ENCODE data around the gene UTS2. TPM values are rescaled to one million over a fixed set of nuclear protein-coding genes. Genes with fewer than 3 reads are reported as not detected.

The UTS2 gene, protein sequence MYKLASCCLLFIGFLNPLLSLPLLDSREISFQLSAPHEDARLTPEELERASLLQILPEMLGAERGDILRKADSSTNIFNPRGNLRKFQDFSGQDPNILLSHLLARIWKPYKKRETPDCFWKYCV
- total RNA-seq (under 1 TPM in 1 of 2 experiments, not detected in 1; 0.61 TPM), polyA plus RNA-seq (1 to 10 TPM in 1 of 2 donors, under 1 TPM in 1; 0.33 to 1.1 TPM)

DNA sequence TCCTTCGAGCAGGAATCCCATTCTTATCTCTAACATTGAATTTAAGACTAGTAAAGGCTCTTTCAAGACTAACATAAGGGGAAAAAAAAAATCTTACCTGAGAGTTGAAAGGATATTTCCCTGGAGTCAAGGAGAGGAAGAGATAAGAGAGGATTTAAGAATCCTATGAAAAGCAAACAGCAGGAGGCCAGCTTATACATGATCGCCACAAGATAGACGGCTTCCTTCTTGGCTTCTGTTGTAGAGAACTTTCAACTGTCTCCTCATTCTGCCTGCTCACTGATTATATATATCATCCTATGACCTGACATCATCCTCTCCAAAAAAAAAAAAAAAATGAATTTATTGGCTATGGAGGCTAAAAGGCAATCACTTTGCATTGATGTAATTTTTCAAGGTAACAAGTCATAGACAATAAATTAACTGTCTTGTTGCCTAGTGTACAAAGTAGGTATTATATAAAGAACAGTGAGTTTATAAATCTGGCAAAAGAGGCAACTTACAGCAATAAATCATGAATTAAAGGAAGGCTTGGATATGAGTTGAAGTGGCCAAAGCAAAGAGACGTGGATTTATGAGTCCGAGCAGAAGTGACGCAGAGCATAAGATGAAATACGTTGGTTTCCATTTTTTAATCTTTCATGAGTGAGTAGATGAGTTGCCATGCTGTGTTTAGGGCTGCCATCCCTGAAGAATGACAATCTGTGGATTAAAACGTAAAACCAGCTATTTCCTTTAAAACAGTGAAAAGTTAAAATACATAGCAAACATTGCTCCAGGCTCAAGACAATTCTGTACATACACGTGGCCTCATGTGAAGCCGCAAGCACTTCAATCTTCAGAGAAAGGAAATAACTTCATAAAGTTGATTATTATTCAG lies at the start of gene UTS2:
Gene UTS2 (minus strand): TSS at position 262 of the 880 bp plus-strand sequence. CDS start 62 bp downstream, at position 200.
- ChIA-PET POLR2A (ENCODE audit: partially characterized antibody) (no interaction called here), CTCF (ENCODE audit: partially characterized antibody) (interaction anchor here (0.7 kb wide), 1 partner anchor 20 kb away, joined by 3 read pairs; no protein-coding TSS in a partner anchor)
- H3K27me3 Mint-ChIP-seq: peaks cover 2 to 4% of the 10 kb centered on the region in 2 donors
- no peak within 1 kb of the TSS for H3K4me3 ChIP-seq (ENCODE audit: low read length in 2 of 2)
- no peak within 1 kb of the TSS for H3K4me3 Mint-ChIP-seq
- H3K9me3 ChIP-seq (ENCODE audit: control insufficient read depth in 1 of 2, low read length in 2 of 2): no peaks in the 10 kb centered on the region
- no peaks in the 10 kb centered on the region for H3K9me3 Mint-ChIP-seq
- intact Hi-C loops (cut with micrococcal nuclease): no loop called here
- DNase-seq: no peak
- H3K4me1 Mint-ChIP-seq: peaks cover 0 to 5% (median 2%) of the 10 kb centered on the region in 4 donors
- H3K36me3 Mint-ChIP-seq: no peaks in the 10 kb centered on the region
- H3K27ac ChIP-seq (ENCODE audit: low read depth, low read length): no peak within 1 kb of the TSS
- H3K27ac Mint-ChIP-seq: no peak within 1 kb of the TSS
- no peaks in the 10 kb centered on the region for H3K27me3 ChIP-seq (ENCODE audit: insufficient read depth, low read length)
- H3K36me3 ChIP-seq (ENCODE audit: insufficient read depth, low read length): no peaks in the 10 kb centered on the region
- H3K4me1 ChIP-seq (ENCODE audit: insufficient read depth, low read length): no peaks in the 10 kb centered on the region

DNA sequence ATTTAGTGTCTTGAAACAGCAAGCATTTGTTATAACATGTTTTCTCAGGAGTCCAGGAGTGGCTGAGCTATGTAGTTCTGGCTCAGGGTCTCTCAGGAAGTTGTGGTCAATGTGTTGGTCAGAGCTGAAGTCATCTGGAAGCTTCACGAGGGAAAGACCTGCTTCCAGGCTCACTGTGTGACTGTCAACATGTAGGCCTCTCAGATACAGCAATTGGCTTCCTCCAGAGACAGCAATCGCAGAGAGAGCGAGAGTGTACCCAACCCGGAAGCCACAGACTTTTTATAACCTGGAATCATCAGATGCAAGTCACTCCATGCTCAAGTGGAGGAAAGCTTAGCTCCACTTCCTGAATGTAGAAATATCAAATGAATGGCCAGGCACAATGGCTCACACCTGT lies 46.9 kb upstream of the UTS2 start:
- no peak for DNase-seq
- Mint-ChIP-seq H3K4me1 (peaks cover 0 to 13% (median 2%) of the 10 kb centered on the region in 4 donors), H3K4me3 (no peak overlapping the region), H3K27ac (peak overlapping the region in 2 of 7 donors; percentile 53 to 72), H3K9me3 (no peaks in the 10 kb centered on the region), H3K36me3 (no peaks in the 10 kb centered on the region), H3K27me3 (no peaks in the 10 kb centered on the region)
- Histone ChIP-seq H3K27me3 (ENCODE audit: insufficient read depth, low read length) (no peaks in the 10 kb centered on the region), H3K36me3 (ENCODE audit: insufficient read depth, low read length) (no peaks in the 10 kb centered on the region), H3K27ac (ENCODE audit: low read depth, low read length) (no peak overlapping the region), H3K4me3 (ENCODE audit: low read length in 2 of 2) (no peak overlapping the region), H3K9me3 (ENCODE audit: control insufficient read depth in 1 of 2, low read length in 2 of 2) (no peaks in the 10 kb centered on the region), H3K4me1 (ENCODE audit: insufficient read depth, low read length) (no peaks in the 10 kb centered on the region)
- CTCF ChIA-PET (ENCODE audit: partially characterized antibody): interaction anchor here (1.5 to 1.6 kb wide), 2 partner anchors 231 to 233 kb away, joined by 4 to 7 read pairs; no protein-coding TSS in a partner anchor
- intact Hi-C loops (cut with micrococcal nuclease): loop anchor here (5.0 kb wide), 2 partner anchors 48 to 147 kb away; no protein-coding TSS in a partner anchor
- POLR2A ChIA-PET (ENCODE audit: partially characterized antibody): no interaction called here

DNA sequence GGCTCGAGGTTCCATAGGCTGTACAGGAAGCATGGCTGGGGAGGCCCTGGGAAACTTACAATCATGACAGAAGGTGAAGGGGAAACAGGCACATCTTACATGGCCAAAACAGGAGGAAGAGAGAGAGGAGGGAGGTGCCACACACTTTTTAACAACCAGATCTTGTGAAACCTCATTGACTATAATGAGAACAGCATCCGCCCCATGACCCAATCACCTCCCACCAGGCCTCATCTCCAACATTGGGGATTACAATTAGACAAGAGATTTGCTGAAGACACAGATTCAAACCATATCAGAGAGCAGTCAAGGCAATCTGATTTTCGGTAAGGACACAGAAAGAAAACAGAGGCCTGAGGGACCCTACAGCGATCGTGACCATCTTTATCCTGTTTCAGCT lies 46.1 kb upstream of the UTS2 start:
- Mint-ChIP-seq H3K27ac (peak overlapping the region in 2 of 7 donors; percentile 34 to 74), H3K4me3 (no peak overlapping the region), H3K4me1 (peaks cover 0 to 13% (median 2%) of the 10 kb centered on the region in 4 donors), H3K27me3 (no peaks in the 10 kb centered on the region), H3K36me3 (no peaks in the 10 kb centered on the region), H3K9me3 (no peaks in the 10 kb centered on the region)
- intact Hi-C loops (cut with micrococcal nuclease): no loop called here
- POLR2A ChIA-PET (ENCODE audit: partially characterized antibody): no interaction called here
- Histone ChIP-seq H3K9me3 (ENCODE audit: control insufficient read depth in 1 of 2, low read length in 2 of 2) (no peaks in the 10 kb centered on the region), H3K36me3 (ENCODE audit: insufficient read depth, low read length) (no peaks in the 10 kb centered on the region), H3K27ac (ENCODE audit: low read depth, low read length) (no peak overlapping the region), H3K4me1 (ENCODE audit: insufficient read depth, low read length) (no peaks in the 10 kb centered on the region), H3K4me3 (ENCODE audit: low read length in 2 of 2) (no peak overlapping the region), H3K27me3 (ENCODE audit: insufficient read depth, low read length) (no peaks in the 10 kb centered on the region)
- DNase-seq: no peak
- CTCF ChIA-PET (ENCODE audit: partially characterized antibody): interaction anchor here (1.5 to 1.6 kb wide), 2 partner anchors 231 to 232 kb away, joined by 4 to 7 read pairs; no protein-coding TSS in a partner anchor

DNA sequence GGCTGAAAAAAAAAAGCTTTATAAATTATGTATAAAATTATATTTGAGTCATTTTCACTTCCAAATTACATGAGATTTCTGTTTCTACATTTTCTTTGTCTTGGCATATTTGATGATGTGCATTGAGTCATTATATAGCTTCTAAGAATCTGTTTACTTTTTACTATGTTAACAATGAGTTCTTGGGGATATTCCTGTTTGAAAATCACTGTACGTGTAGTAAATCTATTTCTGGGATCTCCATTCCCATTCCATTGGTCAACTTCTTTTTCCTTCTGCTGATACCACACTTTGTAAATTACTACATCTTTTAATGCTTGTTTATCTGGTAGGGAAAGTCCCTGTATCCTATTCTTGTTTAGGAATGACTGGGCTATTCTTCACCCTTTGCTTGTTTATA lies 44.1 kb upstream of the UTS2 start:
- peaks cover 0 to 6% (median under 1%) of the 10 kb centered on the region in 4 donors for H3K4me1 Mint-ChIP-seq
- no peaks in the 10 kb centered on the region for H3K27me3 ChIP-seq (ENCODE audit: insufficient read depth, low read length)
- H3K4me3 Mint-ChIP-seq: no peak overlapping the region
- no peaks in the 10 kb centered on the region for H3K36me3 ChIP-seq (ENCODE audit: insufficient read depth, low read length)
- H3K27ac ChIP-seq (ENCODE audit: low read depth, low read length): no peak overlapping the region
- ChIA-PET CTCF (ENCODE audit: partially characterized antibody) (interaction anchor here (0.8 kb wide), 1 partner anchor 144 kb away, joined by 3 read pairs; no protein-coding TSS in a partner anchor), POLR2A (ENCODE audit: partially characterized antibody) (no interaction called here)
- DNase-seq: no peak
- H3K4me1 ChIP-seq (ENCODE audit: insufficient read depth, low read length): no peaks in the 10 kb centered on the region
- H3K9me3 Mint-ChIP-seq: no peaks in the 10 kb centered on the region
- no peak overlapping the region for H3K4me3 ChIP-seq (ENCODE audit: low read length in 2 of 2)
- H3K36me3 Mint-ChIP-seq: no peaks in the 10 kb centered on the region
- H3K9me3 ChIP-seq (ENCODE audit: control insufficient read depth in 1 of 2, low read length in 2 of 2): no peaks in the 10 kb centered on the region
- H3K27me3 Mint-ChIP-seq: no peaks in the 10 kb centered on the region
- H3K27ac Mint-ChIP-seq: no peak overlapping the region
- intact Hi-C loops (cut with micrococcal nuclease): no loop called here

DNA sequence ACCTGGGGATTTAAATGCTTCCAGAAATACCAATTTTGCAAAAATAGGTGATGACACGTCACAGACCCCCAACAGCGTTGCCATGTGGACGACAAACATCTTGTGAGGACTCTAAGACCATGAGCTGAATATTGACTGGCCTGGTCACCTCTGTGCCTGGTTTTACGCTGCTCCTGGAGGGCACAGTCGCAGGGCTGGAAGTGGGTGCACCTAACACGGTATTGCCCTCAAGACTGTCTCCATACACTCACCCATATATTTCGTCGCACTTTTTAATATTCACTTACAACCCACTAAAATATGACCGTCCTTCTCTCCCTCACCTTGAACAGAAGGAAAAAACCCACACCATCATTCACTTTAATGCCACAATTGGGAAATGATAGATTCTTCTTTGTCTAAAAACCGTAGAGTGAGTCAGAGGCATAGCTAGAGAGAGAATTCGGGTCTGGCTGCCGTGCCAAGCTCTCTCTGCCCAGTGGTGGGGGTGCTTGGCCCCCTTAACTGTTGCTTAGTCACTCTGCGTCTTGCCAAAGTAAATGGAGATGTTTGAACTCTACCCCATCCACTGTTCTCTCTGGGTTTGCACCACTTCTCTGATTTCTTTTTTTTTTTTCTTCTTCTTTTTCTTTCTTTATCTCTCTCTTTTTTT lies 40.8 kb upstream of the UTS2 start:
- Mint-ChIP-seq H3K4me3 (no peak overlapping the region), H3K36me3 (no peaks in the 10 kb centered on the region), H3K27ac (no peak overlapping the region), H3K4me1 (no peaks in the 10 kb centered on the region), H3K9me3 (peaks cover 0 to 2% (median 0%) of the 10 kb centered on the region in 8 donors), H3K27me3 (peaks cover 2 to 8% of the 10 kb centered on the region in 2 donors)
- Histone ChIP-seq H3K27me3 (ENCODE audit: insufficient read depth, low read length) (no peaks in the 10 kb centered on the region), H3K9me3 (ENCODE audit: control insufficient read depth in 1 of 2, low read length in 2 of 2) (no peaks in the 10 kb centered on the region), H3K36me3 (ENCODE audit: insufficient read depth, low read length) (no peaks in the 10 kb centered on the region), H3K4me1 (ENCODE audit: insufficient read depth, low read length) (no peaks in the 10 kb centered on the region), H3K4me3 (ENCODE audit: low read length in 2 of 2) (no peak overlapping the region), H3K27ac (ENCODE audit: low read depth, low read length) (no peak overlapping the region)
- POLR2A ChIA-PET (ENCODE audit: partially characterized antibody): no interaction called here
- CTCF ChIA-PET (ENCODE audit: partially characterized antibody): interaction anchor here (1.6 kb wide), 1 partner anchor 10 kb away, joined by 3 read pairs; no protein-coding TSS in a partner anchor
- no peak for DNase-seq
- intact Hi-C loops (cut with micrococcal nuclease): no loop called here

DNA sequence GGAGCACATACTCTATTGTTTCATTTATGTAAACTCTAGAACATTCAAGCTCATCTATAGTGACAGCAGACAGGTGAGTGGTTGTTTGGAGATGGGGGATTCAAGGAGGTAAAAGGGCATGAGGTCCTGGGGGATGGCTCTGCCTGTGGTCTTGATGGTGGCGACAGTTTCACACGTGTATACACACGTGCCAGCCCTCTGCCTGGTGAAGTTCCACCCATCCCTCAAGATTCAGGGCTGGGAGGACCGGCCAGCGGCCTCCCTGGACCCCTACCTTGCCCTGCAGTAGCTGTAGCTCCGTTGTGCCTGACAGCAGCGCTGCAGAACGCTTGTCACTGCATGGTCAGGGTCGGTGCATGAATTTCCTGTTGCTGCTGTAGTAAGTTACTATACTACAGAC lies 38.9 kb upstream of the UTS2 start:
- Mint-ChIP-seq H3K9me3 (peaks cover 0 to 2% (median 0%) of the 10 kb centered on the region in 8 donors), H3K36me3 (no peaks in the 10 kb centered on the region), H3K27ac (no peak overlapping the region), H3K4me1 (no peaks in the 10 kb centered on the region), H3K4me3 (no peak overlapping the region), H3K27me3 (peaks cover 12 to 14% of the 10 kb centered on the region in 2 donors)
- intact Hi-C loops (cut with micrococcal nuclease): no loop called here
- Histone ChIP-seq H3K36me3 (ENCODE audit: insufficient read depth, low read length) (no peaks in the 10 kb centered on the region), H3K27ac (ENCODE audit: low read depth, low read length) (no peak overlapping the region), H3K27me3 (ENCODE audit: insufficient read depth, low read length) (no peaks in the 10 kb centered on the region), H3K9me3 (ENCODE audit: control insufficient read depth in 1 of 2, low read length in 2 of 2) (no peaks in the 10 kb centered on the region), H3K4me3 (ENCODE audit: low read length in 2 of 2) (no peak overlapping the region), H3K4me1 (ENCODE audit: insufficient read depth, low read length) (no peaks in the 10 kb centered on the region)
- DNase-seq: no peak
- ChIA-PET POLR2A (ENCODE audit: partially characterized antibody) (no interaction called here), CTCF (ENCODE audit: partially characterized antibody) (interaction anchor here (1.5 kb wide), 1 partner anchor 9 kb away, joined by 3 read pairs; no protein-coding TSS in a partner anchor)

DNA sequence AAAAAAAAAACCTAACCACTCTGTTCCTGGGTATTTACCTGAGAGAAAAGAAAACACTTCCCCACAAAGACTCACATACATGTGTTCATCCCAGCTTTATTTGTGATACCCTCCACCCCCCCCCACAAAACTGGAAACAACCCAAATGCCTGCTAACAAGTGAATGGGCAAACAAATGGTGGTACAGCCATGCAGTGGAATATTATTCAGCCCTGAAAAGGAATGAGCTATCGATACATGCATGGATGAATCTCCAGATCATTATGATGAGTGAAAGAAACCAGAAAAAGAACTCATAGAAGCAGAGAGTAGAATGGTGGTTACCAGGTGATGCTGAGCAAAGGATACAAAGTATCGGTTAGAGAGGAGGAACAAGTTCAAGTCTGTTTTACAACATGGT lies 38.0 kb upstream of the UTS2 start:
- Mint-ChIP-seq H3K9me3 (peaks cover 0 to 2% (median 0%) of the 10 kb centered on the region in 8 donors), H3K27me3 (peaks cover 17 to 19% of the 10 kb centered on the region in 2 donors), H3K27ac (no peak overlapping the region), H3K4me3 (no peak overlapping the region), H3K4me1 (no peaks in the 10 kb centered on the region), H3K36me3 (no peaks in the 10 kb centered on the region)
- intact Hi-C loops (cut with micrococcal nuclease): no loop called here
- DNase-seq: no peak
- Histone ChIP-seq H3K27ac (ENCODE audit: low read depth, low read length) (no peak overlapping the region), H3K4me1 (ENCODE audit: insufficient read depth, low read length) (no peaks in the 10 kb centered on the region), H3K36me3 (ENCODE audit: insufficient read depth, low read length) (no peaks in the 10 kb centered on the region), H3K4me3 (ENCODE audit: low read length in 2 of 2) (no peak overlapping the region), H3K9me3 (ENCODE audit: control insufficient read depth in 1 of 2, low read length in 2 of 2) (no peaks in the 10 kb centered on the region), H3K27me3 (ENCODE audit: insufficient read depth, low read length) (no peaks in the 10 kb centered on the region)
- ChIA-PET POLR2A (ENCODE audit: partially characterized antibody) (no interaction called here), CTCF (ENCODE audit: partially characterized antibody) (interaction anchor here (0.5 kb wide), 1 partner anchor 168 kb away, joined by 3 read pairs; no protein-coding TSS in a partner anchor)

All from CD4-positive, alpha-beta memory T cell (primary cell).